A549 (cell line): ENCODE measurements around the gene FOXRED2. TPM values are rescaled to one million over a fixed set of nuclear protein-coding genes. Genes with fewer than 3 reads are reported as not detected.

Experiments
- ATAC-seq, 2 experiments: fragments of 200-7000 bp in 1 of 2; fragments of >200 bp in 1 of 2; cut with Nextera tagmentation in 1 of 2; cut with Tn5 transposase in 1 of 2; 3 replicates each; pipeline versions ENCODE4 v1.8.0 to v1.9.1; 2018 to 2020; ENCODE audit warnings: mild to moderate bottlenecking in 1 of 2, moderate library complexity in 1 of 2
- CTCF ChIA-PET: fragments of 300-600 bp; sonication (Branson Sonifier 250); formaldehyde crosslinking; extraction: SDS; loops from one replicate; lab custom pipeline; 2021; ENCODE audit warnings: antibody characterized with exemption, inconsistent platforms; lab: Yijun Ruan, JAX
- POLR2A ChIA-PET: fragments of 350-600 bp; formaldehyde crosslinking; extraction: SDS; loops from one replicate; lab custom pipeline; 2021; ENCODE audit warnings: antibody characterized with exemption, inconsistent platforms; lab: Yijun Ruan, JAX
- DNase-seq, 2 experiments: peaks; one replicate each; pipeline versions ENCODE4 v3.0.0 to v3.0.0-alpha.2; 2011 to 2016; ENCODE audit warnings: low read depth in 1 of 2, low spot score in 1 of 2
- FAIRE-seq: peaks from 2 replicates; lab custom pipeline; 2011; peaks lifted over from hg19 to GRCh38; lab: Jason Lieb, UNC
- H3K27ac ChIP-seq, 2 experiments: fragments of >200 bp; sonication (Bioruptor Twin); formaldehyde crosslinking; 3 replicates each; pipeline ENCODE4 v1.5.1; 2016 to 2017
- H3K4me1 ChIP-seq: fragments of >200 bp; sonication (Bioruptor Twin); formaldehyde crosslinking; 3 replicates; pipeline ENCODE4 v1.6.1; 2016
- H3K4me2 ChIP-seq: fragments of >200 bp; sonication (Bioruptor Twin); formaldehyde crosslinking; 3 replicates; pipeline ENCODE4 v1.6.1; 2016
- H3K4me3 ChIP-seq: fragments of >200 bp; sonication (Bioruptor Twin); formaldehyde crosslinking; 3 replicates; pipeline ENCODE4 v1.5.1; 2016
- H3K9me3 ChIP-seq: fragments of >200 bp; sonication (Bioruptor Twin); formaldehyde crosslinking; 3 replicates; pipeline ENCODE4 v1.6.1; 2016
- BHLHE40 ChIP-seq: IDR thresholded peaks from 2 replicates; pipeline ENCODE4 v1.6.1; 2012; ENCODE audit warnings: low read depth, low read length, inconsistent platforms
- CHD4 ChIP-seq: fragments of 200-600 bp; sonication (generic); IDR thresholded peaks from 2 replicates; pipeline ENCODE4 v1.6.1; 2016; ENCODE audit warnings: antibody characterized with exemption, mild to moderate bottlenecking, borderline replicate concordance
- EHF ChIP-seq: fragments of 250-450 bp; sonication (Bioruptor Pico); IDR thresholded peaks from 2 replicates; pipeline ENCODE4 v1.5.0; 2020; ENCODE audit warnings: mild to moderate bottlenecking
- EP300 ChIP-seq, 2 experiments: fragments of >200 bp; sonication (Bioruptor Twin); formaldehyde crosslinking; IDR thresholded peaks; 2 replicates in 1 of 2; 3 replicates in 1 of 2; pipeline ENCODE4 v1.6.1; 2016 to 2017
- FOSB ChIP-seq: fragments of 250-450 bp; sonication (Bioruptor Pico); IDR thresholded peaks from 2 replicates; pipeline ENCODE4 v1.5.0; 2020; ENCODE audit warnings: mild to moderate bottlenecking, moderate library complexity
- FOSL2 ChIP-seq, 2 experiments: fragments of 450-650 bp in 1 of 2; fragments of >200 bp in 1 of 2; sonication (Bioruptor Twin) in 1 of 2; formaldehyde crosslinking; IDR thresholded peaks; 2 replicates each; pipeline versions ENCODE4 v1.5.0 to v1.6.1; 2016 to 2020; ENCODE audit warnings: mild to moderate bottlenecking in 1 of 2, moderate library complexity in 1 of 2
- HOXA7 ChIP-seq: fragments of 250-450 bp; sonication (Bioruptor Pico); IDR thresholded peaks from 2 replicates; pipeline ENCODE4 v1.5.0; 2020; ENCODE audit warnings: mild to moderate bottlenecking, moderate library complexity
- HOXB13 ChIP-seq: fragments of 250-450 bp; sonication (Bioruptor Pico); IDR thresholded peaks from 2 replicates; pipeline ENCODE4 v1.5.0; 2020; ENCODE audit warnings: low read depth, mild to moderate bottlenecking, moderate library complexity
- KDM1A ChIP-seq: fragments of 200-600 bp; sonication (generic); IDR thresholded peaks from 2 replicates; pipeline ENCODE4 v1.6.1; 2016; ENCODE audit warnings: low read depth, mild to moderate bottlenecking
- MAFK ChIP-seq: fragments of 450-650 bp; IDR thresholded peaks from 2 replicates; pipeline ENCODE4 v1.6.1; 2014; ENCODE audit not compliant: partially characterized antibody
- MAX ChIP-seq: IDR thresholded peaks from 2 replicates; pipeline ENCODE4 v1.6.1; 2012
- NPAS2 ChIP-seq: fragments of 250-450 bp; sonication (Bioruptor Pico); IDR thresholded peaks from 2 replicates; pipeline ENCODE4 v1.8.0; 2022; ENCODE audit warnings: mild to moderate bottlenecking, moderate library complexity, borderline replicate concordance
- PBX3 ChIP-seq: IDR thresholded peaks from 2 replicates; pipeline ENCODE4 v1.6.1; 2012
- PHF8 ChIP-seq: fragments of 200-600 bp; sonication (generic); IDR thresholded peaks from 2 replicates; pipeline ENCODE4 v1.6.1; 2016; ENCODE audit warnings: low read depth, mild to moderate bottlenecking, antibody characterized with exemption, moderate library complexity, borderline replicate concordance
- POLR2AphosphoS2 ChIP-seq: conservative IDR thresholded peaks from 2 replicates; pipeline ENCODE4 v1.6.1; 2012; ENCODE audit warnings: low read length, improper control_type of control experiment, inconsistent platforms
- RARB ChIP-seq: fragments of 250-450 bp; sonication (Bioruptor Pico); IDR thresholded peaks from 2 replicates; pipeline ENCODE4 v1.8.0; 2021; ENCODE audit warnings: mild to moderate bottlenecking, moderate library complexity
- RFX5 ChIP-seq: fragments of 450-650 bp; IDR thresholded peaks from 2 replicates; pipeline ENCODE4 v1.7.1; 2014; ENCODE audit warnings: antibody characterized with exemption, mild to moderate bottlenecking, moderate library complexity
- TFCP2L1 ChIP-seq: fragments of 250-450 bp; sonication (Bioruptor Pico); IDR thresholded peaks from 2 replicates; pipeline ENCODE4 v1.5.0; 2021; ENCODE audit warnings: mild to moderate bottlenecking
- ZFP36 ChIP-seq: fragments of 450-650 bp; IDR thresholded peaks from 2 replicates; pipeline ENCODE4 v1.6.1; 2014; ENCODE audit warnings: borderline replicate concordance; ENCODE audit not compliant: partially characterized antibody
- ZNF302 ChIP-seq: fragments of 250-450 bp; sonication (Bioruptor Pico); IDR thresholded peaks from 2 replicates; pipeline ENCODE4 v1.9.0; 2021; ENCODE audit warnings: inconsistent platforms, mild to moderate bottlenecking, moderate library complexity
- WGBS: methylation state at CpG from one replicate; pipeline ENCODE4 v1.1.6; 2017; ENCODE audit errors: missing lambda C conversion rate; 5-methylcytosine and 5-hydroxymethylcytosine counted together
- polyA plus RNA-seq, 4 experiments: library from polyadenylated mRNA; depleted of rRNA in 3 of 4; stranded (reverse); fragments of >200 nt; fragmentation: RNase III in 1 of 4; extraction: RNeasy Plus Mini Kit Qiagen cat#74134 plus additional on column Dnase treatment in 1 of 4; gene quantifications; 2 replicates in 3 of 4; 3 replicates in 1 of 4; pipeline ENCODE4 v1.2.3, GENCODE V29; 2011 to 2017
- TF ChIP-seq, protein P1 (sequence below): IDR thresholded peaks from 2 replicates; pipeline ENCODE4 v1.6.1; 2012; ENCODE audit warnings: low read depth, borderline replicate concordance
- TF ChIP-seq, protein P2 (sequence below): fragments of >200 bp; sonication (Bioruptor Twin); formaldehyde crosslinking; IDR thresholded peaks from 3 replicates; pipeline ENCODE4 v1.5.1; 2016
- TF ChIP-seq, protein P3 (sequence below): fragments of 200-600 bp; sonication (generic); IDR thresholded peaks from 2 replicates; pipeline ENCODE4 v1.6.1; 2016; ENCODE audit warnings: antibody characterized with exemption, mild to moderate bottlenecking, moderate library complexity

Gene FOXRED2
- polyA plus RNA-seq, 2 of the 4 experiments (the other 2 are of a cell fraction), result 5.7 to 12.3 TPM

- 21% methylated on average over 7 of the region's 9 CpGs for WGBS
- TF ChIP-seq KDM1A, result 0 out of 2 replicates have a peak, but pooled peaks have one; percentile 46
- TF ChIP-seq ZFP36, result no peak
- no peak for TF ChIP-seq EP300 (IDR thresholded peaks at IDR 0.05)
- no peak for TF ChIP-seq EHF
- TF ChIP-seq MAX, result peak; percentile 70
- TF ChIP-seq CHD4, result no peak
- no peak for TF ChIP-seq HOXB13
- TF ChIP-seq MAFK, result peak; percentile 14
- TF ChIP-seq FOSL2 (IDR thresholded peaks at IDR 0.05), result no peak
- TF ChIP-seq FOSL2 (CRISPR knock-in tag; IDR thresholded peaks at IDR 0.05), result peak; percentile 24
- TF ChIP-seq, protein P1, sequence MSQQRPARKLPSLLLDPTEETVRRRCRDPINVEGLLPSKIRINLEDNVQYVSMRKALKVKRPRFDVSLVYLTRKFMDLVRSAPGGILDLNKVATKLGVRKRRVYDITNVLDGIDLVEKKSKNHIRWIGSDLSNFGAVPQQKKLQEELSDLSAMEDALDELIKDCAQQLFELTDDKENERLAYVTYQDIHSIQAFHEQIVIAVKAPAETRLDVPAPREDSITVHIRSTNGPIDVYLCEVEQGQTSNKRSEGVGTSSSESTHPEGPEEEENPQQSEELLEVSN, result no peak
- peaks cover 26% of the 10 kb centered on the region for H3K4me1 ChIP-seq
- H3K4me2 ChIP-seq, result peak overlapping the region; percentile 70
- DNase-seq (peak; percentile 55 to 69), ATAC-seq (peak; percentile 53 to 57; a peak in 3 of 6 replicates), FAIRE-seq (no peak)
- POLR2A ChIA-PET, result interaction anchor here (1.2 to 2.1 kb wide), 3 partner anchors 13 to 658 kb away, joined by 3 to 11 read pairs (median 8); partner anchors contain the start of genes EIF3D and IFT27
- no peak overlapping the region for H3K4me3 ChIP-seq
- CTCF ChIA-PET, result interaction anchor here (1.0 to 2.4 kb wide), 7 partner anchors 10 to 314 kb away, joined by 3 to 12 read pairs (median 6); no protein-coding TSS in a partner anchor
- H3K9me3 ChIP-seq, result no peaks in the 10 kb centered on the region
- peak overlapping the region; percentile 71 to 83 for H3K27ac ChIP-seq
Observed at GRCh38 chr22:36541831-36542411, 35.1 kb upstream of the FOXRED2 start.

GRCh38 chr22:36540867-36541642 is 34.2 kb upstream of the FOXRED2 start:
- TF ChIP-seq PHF8 (no peak), FOSL2 (IDR thresholded peaks at IDR 0.05) (no peak), FOSL2 (CRISPR knock-in tag; IDR thresholded peaks at IDR 0.05) (no peak), MAFK (no peak), NPAS2 (CRISPR knock-in tag) (no peak), RARB (CRISPR knock-in tag) (no peak), BHLHE40 (no peak), PBX3 (no peak), HOXA7 (CRISPR knock-in tag) (no peak), POLR2AphosphoS2 (no peak), RFX5 (no peak), CHD4 (no peak), FOSB (no peak), ZNF302 (CRISPR knock-in tag) (no peak), TFCP2L1 (CRISPR knock-in tag) (no peak)
- TF ChIP-seq, protein P2, sequence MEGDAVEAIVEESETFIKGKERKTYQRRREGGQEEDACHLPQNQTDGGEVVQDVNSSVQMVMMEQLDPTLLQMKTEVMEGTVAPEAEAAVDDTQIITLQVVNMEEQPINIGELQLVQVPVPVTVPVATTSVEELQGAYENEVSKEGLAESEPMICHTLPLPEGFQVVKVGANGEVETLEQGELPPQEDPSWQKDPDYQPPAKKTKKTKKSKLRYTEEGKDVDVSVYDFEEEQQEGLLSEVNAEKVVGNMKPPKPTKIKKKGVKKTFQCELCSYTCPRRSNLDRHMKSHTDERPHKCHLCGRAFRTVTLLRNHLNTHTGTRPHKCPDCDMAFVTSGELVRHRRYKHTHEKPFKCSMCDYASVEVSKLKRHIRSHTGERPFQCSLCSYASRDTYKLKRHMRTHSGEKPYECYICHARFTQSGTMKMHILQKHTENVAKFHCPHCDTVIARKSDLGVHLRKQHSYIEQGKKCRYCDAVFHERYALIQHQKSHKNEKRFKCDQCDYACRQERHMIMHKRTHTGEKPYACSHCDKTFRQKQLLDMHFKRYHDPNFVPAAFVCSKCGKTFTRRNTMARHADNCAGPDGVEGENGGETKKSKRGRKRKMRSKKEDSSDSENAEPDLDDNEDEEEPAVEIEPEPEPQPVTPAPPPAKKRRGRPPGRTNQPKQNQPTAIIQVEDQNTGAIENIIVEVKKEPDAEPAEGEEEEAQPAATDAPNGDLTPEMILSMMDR, result no peak
- TF ChIP-seq, protein P3, sequence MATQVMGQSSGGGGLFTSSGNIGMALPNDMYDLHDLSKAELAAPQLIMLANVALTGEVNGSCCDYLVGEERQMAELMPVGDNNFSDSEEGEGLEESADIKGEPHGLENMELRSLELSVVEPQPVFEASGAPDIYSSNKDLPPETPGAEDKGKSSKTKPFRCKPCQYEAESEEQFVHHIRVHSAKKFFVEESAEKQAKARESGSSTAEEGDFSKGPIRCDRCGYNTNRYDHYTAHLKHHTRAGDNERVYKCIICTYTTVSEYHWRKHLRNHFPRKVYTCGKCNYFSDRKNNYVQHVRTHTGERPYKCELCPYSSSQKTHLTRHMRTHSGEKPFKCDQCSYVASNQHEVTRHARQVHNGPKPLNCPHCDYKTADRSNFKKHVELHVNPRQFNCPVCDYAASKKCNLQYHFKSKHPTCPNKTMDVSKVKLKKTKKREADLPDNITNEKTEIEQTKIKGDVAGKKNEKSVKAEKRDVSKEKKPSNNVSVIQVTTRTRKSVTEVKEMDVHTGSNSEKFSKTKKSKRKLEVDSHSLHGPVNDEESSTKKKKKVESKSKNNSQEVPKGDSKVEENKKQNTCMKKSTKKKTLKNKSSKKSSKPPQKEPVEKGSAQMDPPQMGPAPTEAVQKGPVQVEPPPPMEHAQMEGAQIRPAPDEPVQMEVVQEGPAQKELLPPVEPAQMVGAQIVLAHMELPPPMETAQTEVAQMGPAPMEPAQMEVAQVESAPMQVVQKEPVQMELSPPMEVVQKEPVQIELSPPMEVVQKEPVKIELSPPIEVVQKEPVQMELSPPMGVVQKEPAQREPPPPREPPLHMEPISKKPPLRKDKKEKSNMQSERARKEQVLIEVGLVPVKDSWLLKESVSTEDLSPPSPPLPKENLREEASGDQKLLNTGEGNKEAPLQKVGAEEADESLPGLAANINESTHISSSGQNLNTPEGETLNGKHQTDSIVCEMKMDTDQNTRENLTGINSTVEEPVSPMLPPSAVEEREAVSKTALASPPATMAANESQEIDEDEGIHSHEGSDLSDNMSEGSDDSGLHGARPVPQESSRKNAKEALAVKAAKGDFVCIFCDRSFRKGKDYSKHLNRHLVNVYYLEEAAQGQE, result no peak
- Histone ChIP-seq H3K4me1 (peaks cover 17% of the 10 kb centered on the region), H3K4me2 (peak overlapping the region; percentile 70; the same call in 1 of the 3 replicates), H3K27ac (peak overlapping the region; percentile 71 to 83; a peak in 5 of 6 replicates), H3K9me3 (no peaks in the 10 kb centered on the region), H3K4me3 (no peak overlapping the region)
- FAIRE-seq, result no peak
- WGBS, result 83% methylated on average over 12 of the region's 12 CpGs
- ChIA-PET POLR2A (interaction anchor here (1.2 to 2.1 kb wide), 2 partner anchors 12 to 659 kb away, joined by 3 to 11 read pairs; partner anchors contain the start of gene EIF3D), CTCF (interaction anchor here (0.7 to 2.2 kb wide), 5 partner anchors 9 to 315 kb away, joined by 3 to 12 read pairs (median 3); partner anchors contain the start of gene EIF3D)
- no peak for DNase-seq
- ATAC-seq, result no peak
